ENCODE measurements around the gene ANTXR1.

DNA sequence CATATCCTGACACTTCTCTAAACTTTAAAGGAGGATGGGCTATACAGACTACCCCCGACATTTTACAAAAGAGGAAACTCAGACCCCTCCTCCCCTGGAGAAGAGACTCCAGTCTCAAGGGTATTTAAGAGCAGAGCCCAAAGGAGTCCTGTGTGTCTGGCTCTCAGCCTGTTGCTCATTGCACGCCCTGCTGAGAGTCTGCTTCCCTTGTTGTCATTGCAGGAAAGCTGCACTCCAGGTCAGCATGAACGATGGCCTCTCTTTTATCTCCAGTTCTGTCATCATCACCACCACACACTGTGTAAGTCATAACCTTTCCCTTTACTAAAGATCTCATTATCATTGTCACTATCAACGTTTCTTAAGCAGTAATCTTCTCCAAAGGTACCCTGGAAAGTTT is 111.4 kb downstream of the ANTXR1 start:
- TF ChIP-seq, protein P1, sequence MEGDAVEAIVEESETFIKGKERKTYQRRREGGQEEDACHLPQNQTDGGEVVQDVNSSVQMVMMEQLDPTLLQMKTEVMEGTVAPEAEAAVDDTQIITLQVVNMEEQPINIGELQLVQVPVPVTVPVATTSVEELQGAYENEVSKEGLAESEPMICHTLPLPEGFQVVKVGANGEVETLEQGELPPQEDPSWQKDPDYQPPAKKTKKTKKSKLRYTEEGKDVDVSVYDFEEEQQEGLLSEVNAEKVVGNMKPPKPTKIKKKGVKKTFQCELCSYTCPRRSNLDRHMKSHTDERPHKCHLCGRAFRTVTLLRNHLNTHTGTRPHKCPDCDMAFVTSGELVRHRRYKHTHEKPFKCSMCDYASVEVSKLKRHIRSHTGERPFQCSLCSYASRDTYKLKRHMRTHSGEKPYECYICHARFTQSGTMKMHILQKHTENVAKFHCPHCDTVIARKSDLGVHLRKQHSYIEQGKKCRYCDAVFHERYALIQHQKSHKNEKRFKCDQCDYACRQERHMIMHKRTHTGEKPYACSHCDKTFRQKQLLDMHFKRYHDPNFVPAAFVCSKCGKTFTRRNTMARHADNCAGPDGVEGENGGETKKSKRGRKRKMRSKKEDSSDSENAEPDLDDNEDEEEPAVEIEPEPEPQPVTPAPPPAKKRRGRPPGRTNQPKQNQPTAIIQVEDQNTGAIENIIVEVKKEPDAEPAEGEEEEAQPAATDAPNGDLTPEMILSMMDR (IDR thresholded peaks at IDR 0.05 in 8 of 11, conservative IDR thresholded peaks at IDR 0.05 in 3 of 11), result no peak
- TF ChIP-seq POLR2AphosphoS5 (IDR thresholded peaks at IDR 0.05), result no peak

All from spleen (tissue), 7 donors.